T-cell (primary cell): ENCODE results near the gene TRAPPC12. TPM values are rescaled to one million over a fixed set of nuclear protein-coding genes. Genes with fewer than 3 reads are reported as not detected.
A peak's percentile ranks its signal among the peaks of the same experiment; 100 is the strongest.

Experiments used
- ATAC-seq, 4 experiments: fragments of 200-7000 bp in 3 of 4; fragments of 150-1000 bp in 1 of 4; cut with Tn5 transposase; replicated peaks in 1 of 4; 1 replicate in 3 of 4; 2 replicates in 1 of 4; pipeline ENCODE4 v1.10.0; 2021; ENCODE audit warnings: moderate library complexity in 3 of 4, mild to moderate bottlenecking in 2 of 4, moderate number of reproducible peaks in 1 of 4
- CTCF ChIA-PET, 2 donors: fragments of 300-600 bp; sonication (Branson Sonifier 250); formaldehyde crosslinking; loops; one replicate each; lab custom pipeline; 2022; ENCODE audit warnings: antibody characterized with exemption in 2 of 2; lab: Charles Lee
- POLR2A ChIA-PET, 2 donors: fragments of 300-600 bp; sonication (Branson Sonifier 250); formaldehyde crosslinking; loops; one replicate each; lab custom pipeline; 2022; ENCODE audit warnings: antibody characterized with exemption in 2 of 2; lab: Charles Lee
- DNase-seq, 35 experiments: peaks; one replicate each; pipeline versions ENCODE4 v3.0.0 to v3.0.0-alpha.2; 2013 to 2023
- H3K27ac ChIP-seq: one replicate; pipeline ENCODE4 v1.5.1; 2013; ENCODE audit warnings: low read length
- H3K27me3 ChIP-seq, 2 experiments: replicated peaks in 1 of 2; 1 replicate in 1 of 2; 2 replicates in 1 of 2; pipeline versions ENCODE4 v1.6.1 to v1.7.0; 2013; ENCODE audit warnings: low read length in 1 of 2, mixed read lengths in 1 of 2; ENCODE audit not compliant: control insufficient read depth in 2 of 2, insufficient read depth in 2 of 2; ENCODE audit errors: extremely low read depth in 1 of 2
- H3K36me3 ChIP-seq, 2 donors: 1 replicate in 1 of 2; 2 replicates in 1 of 2; pipeline versions ENCODE4 v1.6.1 to v1.7.0; 2013; ENCODE audit warnings: low read length in 1 of 2; ENCODE audit not compliant: control insufficient read depth in 2 of 2, insufficient read depth in 1 of 2; ENCODE audit errors: extremely low read depth in 1 of 2
- H3K4me1 ChIP-seq, 2 experiments: 1 replicate in 1 of 2; 2 replicates in 1 of 2; pipeline versions ENCODE4 v1.6.1 to v1.7.0; 2013; ENCODE audit warnings: low read length in 2 of 2, mixed read lengths in 1 of 2; ENCODE audit not compliant: insufficient read depth in 2 of 2, control insufficient read depth in 1 of 2; ENCODE audit errors: extremely low read depth in 1 of 2
- H3K4me3 ChIP-seq, 2 donors: 1 replicate in 1 of 2; 2 replicates in 1 of 2; pipeline versions ENCODE4 v1.5.1 to v1.7.0; 2013; ENCODE audit warnings: mild to moderate bottlenecking in 2 of 2, low read length in 1 of 2, moderate library complexity in 1 of 2; ENCODE audit not compliant: control insufficient read depth in 1 of 2; ENCODE audit errors: extremely low read depth in 1 of 2
- H3K9me3 ChIP-seq: 2 replicates; pipeline ENCODE4 v1.7.0; 2013
- H3K27ac Mint-ChIP-seq, 2 donors: one replicate each; pipeline ENCODE4 v1.8.0; 2020 to 2021; ENCODE audit warnings: mild to moderate bottlenecking in 2 of 2, mixed read lengths in 2 of 2
- H3K27me3 Mint-ChIP-seq, 2 donors: one replicate each; pipeline ENCODE4 v1.8.0; 2021 to 2022; ENCODE audit warnings: mixed read lengths in 2 of 2
- H3K36me3 Mint-ChIP-seq: one replicate; pipeline ENCODE4 v1.8.0; 2021; ENCODE audit warnings: mixed read lengths
- H3K4me1 Mint-ChIP-seq, 3 donors: one replicate each; pipeline ENCODE4 v1.8.0; 2020 to 2022; ENCODE audit warnings: mixed read lengths in 3 of 3, mild to moderate bottlenecking in 1 of 3
- H3K4me3 Mint-ChIP-seq, 3 donors: one replicate each; pipeline ENCODE4 v1.8.0; 2020 to 2022; ENCODE audit warnings: mild to moderate bottlenecking in 3 of 3, mixed read lengths in 3 of 3, moderate library complexity in 3 of 3
- H3K9me3 Mint-ChIP-seq, 3 donors: one replicate each; pipeline ENCODE4 v1.8.0; 2020 to 2022; ENCODE audit warnings: mixed read lengths in 3 of 3
- WGBS: methylation state at CpG from one replicate; pipeline ENCODE4 v1.1.5; 2013; ENCODE audit warnings: missing lambda C conversion rate; ENCODE audit not compliant: insufficient coverage; 5-methylcytosine and 5-hydroxymethylcytosine counted together
- total RNA-seq, 35 experiments: library from RNA in 6 of 35; stranded (reverse) in 6 of 35; fragments of 120-200 nt in 1 of 35; gene quantifications; one replicate each; pipeline versions ENCODE4 v1.2.1 to v1.2.4 and lab custom pipeline; 2013 to 2026

TRAPPC12 gene
- total RNA-seq, 5 donors from 2014 or later (not counting 1 experiment from before 2014, with no cell fraction given) = 103 to 158 (median 152) TPM

- ATAC-seq = no peak
- POLR2A ChIA-PET = no interaction called here
- 52% methylated on average over 5 of the region's 7 CpGs for WGBS
These were observed 101.0 kb downstream of the TRAPPC12 start for GRCh38 chr2:3480352-3481010.

GRCh38 chr2:3481011-3481400 lies 101.5 kb downstream of the TRAPPC12 start:
- peaks cover 22% of the 10 kb centered on the region for H3K36me3 Mint-ChIP-seq
- Histone ChIP-seq H3K36me3 (peaks cover 2 to 30% of the 10 kb centered on the region in 2 donors), H3K27me3 (no peaks in the 10 kb centered on the region), H3K4me1 (no peaks in the 10 kb centered on the region), H3K27ac (no peak overlapping the region), H3K9me3 (no peaks in the 10 kb centered on the region), H3K4me3 (no peak overlapping the region)
- H3K4me3 Mint-ChIP-seq = no peak overlapping the region
- peak overlapping the region in 1 of 2 donors; percentile 75 for H3K27ac Mint-ChIP-seq
- CTCF ChIA-PET = no interaction called here
- H3K27me3 Mint-ChIP-seq = no peaks in the 10 kb centered on the region
- ATAC-seq = no peak
- POLR2A ChIA-PET = no interaction called here
- no peaks in the 10 kb centered on the region for H3K9me3 Mint-ChIP-seq
- H3K4me1 Mint-ChIP-seq = peaks cover 0 to 17% (median 11%) of the 10 kb centered on the region in 3 donors
- 100% methylated on average over 1 of the region's 5 CpGs for WGBS
- DNase-seq = no peak

More at GRCh38 chr2:3480352-3481010, 101.0 kb downstream of the TRAPPC12 start:
- Histone ChIP-seq H3K27ac (no peak overlapping the region), H3K9me3 (no peaks in the 10 kb centered on the region), H3K4me3 (no peak overlapping the region), H3K27me3 (no peaks in the 10 kb centered on the region), H3K36me3 (peaks cover 4 to 33% of the 10 kb centered on the region in 2 donors), H3K4me1 (no peaks in the 10 kb centered on the region)
- peak overlapping the region in 1 of 2 donors; percentile 75 for H3K27ac Mint-ChIP-seq
- peaks cover 0 to 17% (median 11%) of the 10 kb centered on the region in 3 donors for H3K4me1 Mint-ChIP-seq
- CTCF ChIA-PET = no interaction called here
- peaks cover 18% of the 10 kb centered on the region for H3K36me3 Mint-ChIP-seq
- H3K9me3 Mint-ChIP-seq = no peaks in the 10 kb centered on the region
- H3K4me3 Mint-ChIP-seq = no peak overlapping the region
- peak in 4 of 35 experiments; percentile 6 to 12 (median 10) for DNase-seq
- H3K27me3 Mint-ChIP-seq = no peaks in the 10 kb centered on the region

- H3K4me1 ChIP-seq = no peaks in the 10 kb centered on the region
- ATAC-seq = no peak
- no peaks in the 10 kb centered on the region for H3K27me3 Mint-ChIP-seq
- no peaks in the 10 kb centered on the region for H3K9me3 Mint-ChIP-seq
- no peak overlapping the region for H3K4me3 Mint-ChIP-seq
- DNase-seq = no peak
- no peak overlapping the region for H3K27ac Mint-ChIP-seq
- H3K27ac ChIP-seq = no peak overlapping the region
- H3K4me3 ChIP-seq = no peak overlapping the region
- peaks cover 0 to 17% (median 11%) of the 10 kb centered on the region in 3 donors for H3K4me1 Mint-ChIP-seq
- H3K9me3 ChIP-seq = no peaks in the 10 kb centered on the region
- WGBS = 96% methylated on average over 20 of the region's 20 CpGs
- H3K36me3 ChIP-seq = peaks cover 0 to 21% of the 10 kb centered on the region in 2 donors
- peaks cover 22% of the 10 kb centered on the region for H3K36me3 Mint-ChIP-seq
- ChIA-PET CTCF (no interaction called here), POLR2A (no interaction called here)
- H3K27me3 ChIP-seq = no peaks in the 10 kb centered on the region
These were observed 102.4 kb downstream of the TRAPPC12 start for GRCh38 chr2:3481736-3482362.

- Mint-ChIP-seq H3K27ac (no peak overlapping the region), H3K4me3 (peak overlapping the region in 1 of 3 donors; percentile 71), H3K9me3 (no peaks in the 10 kb centered on the region), H3K36me3 (peaks cover 22% of the 10 kb centered on the region), H3K4me1 (peaks cover 0 to 17% (median 11%) of the 10 kb centered on the region in 3 donors), H3K27me3 (no peaks in the 10 kb centered on the region)
- Histone ChIP-seq H3K27ac (no peak overlapping the region), H3K27me3 (no peaks in the 10 kb centered on the region), H3K36me3 (peaks cover 0 to 20% of the 10 kb centered on the region in 2 donors), H3K4me3 (no peak overlapping the region), H3K4me1 (no peaks in the 10 kb centered on the region), H3K9me3 (no peaks in the 10 kb centered on the region)
- POLR2A ChIA-PET = no interaction called here
- 94% methylated on average over 20 of the region's 20 CpGs for WGBS
- DNase-seq (no peak), ATAC-seq (no peak)
- CTCF ChIA-PET = no interaction called here
These were observed 102.9 kb downstream of the TRAPPC12 start for GRCh38 chr2:3482363-3482821.

- H3K27ac ChIP-seq = no peak overlapping the region
- Mint-ChIP-seq H3K4me1 (peaks cover 0 to 17% (median 11%) of the 10 kb centered on the region in 3 donors), H3K36me3 (peaks cover 19% of the 10 kb centered on the region)
These were observed 103.9 kb downstream of the TRAPPC12 start for GRCh38 chr2:3483227-3483985.

More at GRCh38 chr2:3483227-3483985, 103.9 kb downstream of the TRAPPC12 start:
- H3K4me3 ChIP-seq = no peak overlapping the region
- ChIA-PET POLR2A (no interaction called here), CTCF (no interaction called here)
- no peaks in the 10 kb centered on the region for H3K4me1 ChIP-seq
- no peak overlapping the region for H3K27ac Mint-ChIP-seq
- 86% methylated on average over 25 of the region's 30 CpGs for WGBS
- DNase-seq (peak in 7 of 35 experiments; percentile 3 to 52 (median 32)), ATAC-seq (peak; percentile 40 to 98 (median 44))
- H3K4me3 Mint-ChIP-seq = peak overlapping the region in 1 of 3 donors; percentile 71
- no peaks in the 10 kb centered on the region for H3K27me3 ChIP-seq
- H3K27me3 Mint-ChIP-seq = no peaks in the 10 kb centered on the region
- peaks cover 0 to 14% of the 10 kb centered on the region in 2 donors for H3K36me3 ChIP-seq
- H3K9me3 ChIP-seq = no peaks in the 10 kb centered on the region
- H3K9me3 Mint-ChIP-seq = no peaks in the 10 kb centered on the region
